Prostate gland (tissue), 2 donors: Measurements from ENCODE around the gene EPHB3.

ENCODE experiments used
- POLR2A ChIP-seq: fragments of 450-650 bp; IDR thresholded peaks from one replicate; pipeline ENCODE4 v1.6.1; 2016; ENCODE audit warnings: antibody characterized with exemption, mild to moderate bottlenecking
- POLR2AphosphoS5 ChIP-seq: sonication (generic); formaldehyde crosslinking; IDR thresholded peaks from one replicate; pipeline ENCODE4 v1.6.1; 2017; ENCODE audit warnings: antibody characterized with exemption
- TF ChIP-seq, protein P1 (sequence below), 4 experiments: fragments of 200-600 bp in 2 of 4; fragments of 450-650 bp in 2 of 4; sonication (generic) in 2 of 4; IDR thresholded peaks; 1 replicate in 3 of 4; 2 replicates in 1 of 4; pipeline ENCODE4 v1.5.1; 2016 to 2019; ENCODE audit warnings: antibody characterized with exemption in 4 of 4, mild to moderate bottlenecking in 2 of 4, moderate library complexity in 2 of 4

DNA sequence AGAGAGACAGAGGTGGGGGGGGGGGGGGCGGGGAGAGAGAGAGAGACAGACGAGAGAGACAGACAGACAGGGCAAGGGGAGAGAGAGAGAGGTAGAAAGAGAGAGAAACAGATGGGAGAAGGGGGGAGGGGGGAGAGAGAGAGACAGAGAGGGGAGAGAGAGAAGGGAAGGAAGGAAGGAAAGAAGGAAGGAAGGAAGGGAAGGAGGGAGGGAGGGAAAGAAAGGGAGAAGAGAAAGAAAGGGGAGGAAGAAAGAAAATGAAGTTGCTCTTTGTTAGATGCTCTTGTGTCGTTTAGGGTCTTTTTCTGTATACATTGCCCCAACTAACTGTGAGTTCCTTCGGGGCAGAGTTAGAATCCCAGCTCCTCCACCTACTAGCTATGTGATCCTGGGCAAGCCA is 19.0 kb upstream of the EPHB3 start:
- TF ChIP-seq, protein P1, sequence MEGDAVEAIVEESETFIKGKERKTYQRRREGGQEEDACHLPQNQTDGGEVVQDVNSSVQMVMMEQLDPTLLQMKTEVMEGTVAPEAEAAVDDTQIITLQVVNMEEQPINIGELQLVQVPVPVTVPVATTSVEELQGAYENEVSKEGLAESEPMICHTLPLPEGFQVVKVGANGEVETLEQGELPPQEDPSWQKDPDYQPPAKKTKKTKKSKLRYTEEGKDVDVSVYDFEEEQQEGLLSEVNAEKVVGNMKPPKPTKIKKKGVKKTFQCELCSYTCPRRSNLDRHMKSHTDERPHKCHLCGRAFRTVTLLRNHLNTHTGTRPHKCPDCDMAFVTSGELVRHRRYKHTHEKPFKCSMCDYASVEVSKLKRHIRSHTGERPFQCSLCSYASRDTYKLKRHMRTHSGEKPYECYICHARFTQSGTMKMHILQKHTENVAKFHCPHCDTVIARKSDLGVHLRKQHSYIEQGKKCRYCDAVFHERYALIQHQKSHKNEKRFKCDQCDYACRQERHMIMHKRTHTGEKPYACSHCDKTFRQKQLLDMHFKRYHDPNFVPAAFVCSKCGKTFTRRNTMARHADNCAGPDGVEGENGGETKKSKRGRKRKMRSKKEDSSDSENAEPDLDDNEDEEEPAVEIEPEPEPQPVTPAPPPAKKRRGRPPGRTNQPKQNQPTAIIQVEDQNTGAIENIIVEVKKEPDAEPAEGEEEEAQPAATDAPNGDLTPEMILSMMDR (IDR thresholded peaks at IDR 0.05), result no peak
- TF ChIP-seq POLR2AphosphoS5 (no peak), POLR2A (no peak)
